GM21737 (cell line): ENCODE measurements around the gene SMIM22.
A peak's percentile ranks its signal among the peaks of the same experiment; 100 is the strongest.

Experiments
- ATAC-seq: cut with Tn5 transposase; IDR thresholded peaks from one replicate; pipeline ENCODE4 v1.9.1; 2021; ENCODE audit warnings: mild to moderate bottlenecking, moderate library complexity; ENCODE audit not compliant: unreplicated experiment

The SMIM22 gene, protein sequence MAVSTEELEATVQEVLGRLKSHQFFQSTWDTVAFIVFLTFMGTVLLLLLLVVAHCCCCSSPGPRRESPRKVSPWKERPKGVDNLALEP

DNA sequence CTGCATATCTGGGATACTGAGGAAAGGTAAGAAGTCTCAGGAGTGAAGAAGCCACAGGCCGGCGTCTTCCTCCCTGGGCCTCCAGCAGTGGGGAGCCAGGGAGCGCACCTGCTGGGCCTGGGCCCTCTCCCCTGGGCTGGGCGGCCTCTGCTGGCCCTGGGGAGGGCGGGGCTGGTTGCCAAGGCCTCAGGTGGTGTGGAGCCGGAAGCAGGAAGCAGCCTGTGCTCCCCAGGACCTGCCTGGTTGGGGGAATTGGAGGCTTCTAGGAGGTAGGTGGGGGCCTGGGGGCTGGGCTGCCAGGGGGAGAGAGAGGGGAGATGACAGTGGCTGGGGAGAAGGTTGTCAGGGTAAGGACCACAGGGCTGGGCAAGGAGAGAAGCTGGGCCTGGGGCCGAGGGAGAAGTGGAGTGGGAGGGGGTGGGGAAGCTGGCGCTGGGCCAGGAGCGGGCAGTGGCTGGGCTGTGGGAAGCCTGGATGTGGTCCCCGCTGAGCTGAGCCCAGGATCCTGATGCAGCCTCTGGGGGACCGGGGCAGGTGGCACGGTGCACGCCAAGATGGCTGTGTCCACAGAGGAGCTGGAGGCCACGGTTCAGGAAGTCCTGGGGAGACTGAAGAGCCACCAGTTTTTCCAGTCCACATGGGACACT, at the start of gene SMIM22:
SMIM22 (plus strand) TSS at position 189 of the 647 bp plus-strand sequence; CDS start at position 555, 366 bp downstream.
- no peak for ATAC-seq

DNA sequence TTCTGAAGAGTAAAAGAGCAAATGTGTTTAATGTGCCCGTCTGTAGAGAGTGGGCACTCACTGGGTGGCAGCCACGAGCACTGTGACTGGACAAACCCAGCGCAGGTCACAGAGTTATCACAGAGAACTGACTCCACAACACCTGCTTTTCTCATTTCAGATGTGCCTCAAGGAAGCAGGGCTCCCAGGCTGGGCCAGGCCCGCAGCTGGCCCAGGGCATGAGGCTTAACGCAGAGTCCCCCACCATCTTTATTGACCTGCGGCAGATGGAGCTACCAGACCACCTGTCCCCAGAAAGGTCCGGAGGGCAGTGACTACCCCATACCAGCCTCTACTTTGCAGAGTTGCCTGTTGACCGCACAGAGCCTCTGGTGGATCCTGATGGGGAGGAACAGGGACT, 49.0 kb upstream of the SMIM22 start:
- no peak for ATAC-seq

DNA sequence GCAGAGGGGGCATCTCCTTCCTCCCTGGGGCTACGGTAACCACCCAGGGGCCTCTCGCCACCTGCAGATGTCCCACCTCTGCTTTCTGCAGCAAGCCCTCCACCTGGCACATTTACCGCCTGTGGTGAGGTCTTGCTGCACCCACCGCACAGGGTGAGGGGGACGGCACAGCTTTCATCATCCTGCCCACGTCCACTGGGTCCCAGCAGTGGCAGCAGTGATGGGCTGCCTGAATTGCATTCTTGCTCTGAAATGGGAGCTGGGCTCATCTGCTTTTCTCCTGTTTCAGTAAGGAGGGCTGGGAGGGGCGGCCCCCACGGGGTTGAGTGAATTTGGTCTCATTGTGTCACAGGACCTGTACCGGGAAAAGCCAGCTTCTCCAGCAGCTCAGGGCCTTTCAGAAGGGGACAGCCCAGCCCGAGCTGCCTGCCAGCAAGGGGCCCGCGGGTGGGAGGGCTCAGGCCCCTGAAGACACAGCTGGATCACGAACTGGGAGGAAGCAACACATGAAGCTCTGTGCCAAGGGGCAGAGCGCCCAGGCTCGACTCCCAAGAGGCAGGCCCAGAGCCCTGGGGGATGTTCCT, 48.1 kb upstream of the SMIM22 start:
- ATAC-seq, result no peak

DNA sequence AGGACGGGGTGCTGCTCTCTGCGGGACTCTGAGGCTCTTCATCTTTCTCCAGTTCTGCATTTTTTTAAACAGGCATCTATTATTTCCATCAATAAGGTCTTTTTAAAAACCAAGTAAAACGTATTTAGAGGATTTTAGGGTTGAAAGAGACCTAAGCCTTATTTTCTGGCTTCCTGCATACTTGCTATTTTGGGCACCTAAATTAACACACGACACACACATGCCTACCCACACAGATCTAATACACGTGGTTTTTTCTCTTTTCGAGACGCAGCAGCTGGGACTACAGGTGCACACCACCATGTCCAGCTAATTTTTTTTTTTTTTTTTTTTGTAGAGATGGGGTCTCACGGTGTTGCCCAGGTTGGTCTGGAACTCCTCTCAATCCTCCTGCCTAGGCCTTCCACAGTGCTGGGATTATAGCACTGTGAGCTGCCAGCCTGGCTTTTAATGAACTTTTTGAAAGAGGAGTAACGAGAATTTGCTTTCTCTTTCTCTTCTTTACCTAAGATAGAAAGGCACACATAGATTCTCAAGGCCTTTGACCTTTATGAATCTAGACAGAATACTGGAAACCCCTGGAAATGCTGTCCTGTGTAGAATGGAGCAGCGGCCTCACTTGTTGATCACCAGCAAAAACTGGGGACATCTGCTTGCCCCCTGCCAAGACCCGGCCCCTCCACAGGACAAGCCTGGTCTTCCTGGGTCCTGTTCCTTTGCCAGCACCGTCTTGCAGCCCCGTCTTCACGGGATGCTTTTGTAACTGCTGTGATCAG, 47.1 kb upstream of the SMIM22 start:
- no peak for ATAC-seq

DNA sequence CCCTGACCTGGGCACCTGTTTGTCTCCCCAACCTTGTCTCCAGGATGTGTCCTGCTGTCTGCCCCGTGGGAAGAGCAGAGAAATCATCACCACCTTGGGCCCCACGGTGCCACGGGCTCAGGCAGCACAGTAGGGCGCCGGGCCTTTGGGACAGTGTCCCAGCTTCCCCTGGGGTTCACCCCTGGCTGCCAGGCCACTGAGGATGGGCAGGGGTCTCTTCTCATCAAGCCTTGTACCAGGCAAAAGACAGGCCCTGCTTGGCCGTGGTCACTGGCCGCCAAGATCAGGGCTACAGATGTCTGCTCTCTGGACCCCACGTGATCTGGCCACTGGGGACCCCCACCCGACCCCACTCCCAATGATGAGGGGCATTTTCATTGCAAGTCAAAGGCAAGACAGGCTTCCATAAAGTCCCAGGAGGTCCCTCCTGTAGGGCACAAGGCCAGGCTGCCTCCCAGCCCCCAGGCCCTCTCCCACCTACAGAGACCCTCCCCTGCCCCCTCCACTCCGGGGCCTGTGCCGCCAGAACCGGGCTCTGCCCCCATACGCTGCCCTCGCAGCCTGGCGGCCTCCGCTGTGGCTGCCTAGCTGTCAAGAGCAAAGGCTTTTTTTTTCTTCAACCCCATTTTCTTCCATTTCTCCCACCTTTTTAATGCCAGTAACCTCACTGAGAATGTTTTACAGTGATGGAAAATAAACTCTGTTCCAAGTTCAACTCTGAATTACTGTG, 46.3 kb upstream of the SMIM22 start:
- ATAC-seq, result no peak

DNA sequence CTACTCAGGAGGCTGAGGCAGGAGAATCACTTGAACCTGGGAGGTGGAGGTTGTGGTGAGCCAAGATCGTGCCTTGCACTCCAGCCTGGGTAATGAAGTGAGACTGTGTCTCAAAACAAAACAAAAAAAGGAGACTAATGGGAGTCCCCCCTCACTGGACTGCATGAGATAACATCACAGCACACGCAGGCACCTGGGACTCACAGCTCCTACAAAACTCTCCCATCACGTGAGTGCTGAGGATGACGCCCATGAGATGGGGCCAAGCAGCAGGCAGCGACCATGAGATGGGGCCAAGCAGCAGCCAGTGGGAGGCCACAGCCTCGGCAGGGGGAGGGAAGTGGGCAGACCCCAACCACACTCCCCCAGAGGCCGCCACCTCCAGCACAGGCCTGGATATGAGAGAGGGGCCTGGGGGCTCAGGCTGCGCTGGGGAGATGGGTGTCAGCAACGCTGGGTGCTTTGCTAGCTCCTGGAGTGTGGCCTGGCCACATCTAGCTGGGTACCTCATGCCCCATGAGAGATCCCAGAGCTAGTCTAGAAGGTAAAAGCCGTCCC, 45.4 kb upstream of the SMIM22 start:
- ATAC-seq, result no peak

DNA sequence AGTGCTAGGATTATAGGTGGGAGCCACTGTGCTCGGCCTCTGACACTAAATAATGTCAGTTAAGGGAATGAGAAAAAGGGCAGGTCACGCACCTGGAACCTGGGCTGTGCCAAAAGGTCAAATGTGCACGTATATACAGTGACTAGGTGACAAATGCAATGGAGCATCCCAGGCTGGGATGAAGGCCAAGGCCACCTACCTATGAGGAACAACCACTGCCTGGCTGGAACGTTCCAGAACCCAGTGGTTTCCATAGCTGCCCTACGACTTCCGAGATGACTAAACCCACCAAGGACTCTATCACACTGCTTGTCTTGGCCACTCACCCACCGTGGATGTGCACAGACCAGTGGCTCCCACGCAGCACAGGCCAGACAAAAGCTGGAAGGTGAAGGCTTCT, 44.3 kb upstream of the SMIM22 start:
- no peak for ATAC-seq

DNA sequence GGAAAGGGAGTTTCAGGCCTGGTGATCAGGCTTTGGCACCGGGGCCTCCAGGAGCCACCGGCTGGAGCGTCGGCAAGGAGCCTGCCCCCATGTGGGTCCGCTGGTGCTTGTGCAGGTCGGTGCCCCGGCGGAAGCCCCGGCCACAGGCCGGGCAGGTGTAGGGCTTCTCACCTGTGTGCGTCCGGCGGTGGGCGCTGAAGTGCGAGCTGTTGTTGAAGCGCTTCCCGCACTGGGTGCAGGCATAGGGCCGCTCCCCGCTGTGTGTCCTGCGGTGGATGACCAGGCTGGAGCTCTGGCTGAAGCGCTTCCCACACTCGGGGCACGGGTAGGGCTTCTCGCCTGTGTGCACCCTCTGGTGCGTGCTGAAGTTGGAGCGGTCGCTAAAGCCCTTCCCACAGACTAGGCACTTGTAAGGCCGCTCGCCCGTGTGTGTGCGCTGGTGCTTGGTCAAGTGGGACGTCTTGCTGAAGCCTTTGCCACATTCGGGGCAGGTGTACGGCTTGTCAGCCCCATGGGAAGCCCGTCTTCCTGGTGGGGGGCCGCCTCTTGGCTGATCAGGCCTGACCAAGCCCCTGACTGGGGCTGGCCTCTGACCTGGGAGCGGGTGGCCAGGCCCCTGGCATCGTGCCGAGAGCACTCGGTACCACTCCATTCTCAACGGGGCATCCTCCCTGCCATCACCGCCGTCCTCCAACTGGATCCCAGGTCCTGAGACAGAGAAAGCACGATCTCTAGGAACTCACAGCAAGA, 42.6 kb upstream of the SMIM22 start:
- ATAC-seq, result no peak

DNA sequence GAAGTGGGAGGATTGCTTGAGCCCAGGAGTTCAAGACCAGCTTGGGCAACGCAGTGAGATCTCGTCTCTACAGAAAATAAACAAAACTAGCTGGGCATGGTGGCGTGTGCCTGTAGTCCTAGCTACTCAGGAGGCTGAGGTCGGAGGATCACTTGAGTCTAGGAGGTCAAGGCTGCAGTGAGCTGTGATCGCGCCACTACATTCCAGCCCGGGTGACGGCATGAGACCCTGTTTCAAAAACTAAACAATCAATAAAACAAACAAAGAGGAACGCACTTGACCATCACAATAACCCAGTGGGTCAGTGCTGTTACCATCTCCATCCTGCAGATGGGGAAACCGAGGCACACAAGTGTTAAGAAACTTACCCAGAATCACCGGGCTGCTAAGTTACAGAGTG, 41.9 kb upstream of the SMIM22 start:
- no peak for ATAC-seq

DNA sequence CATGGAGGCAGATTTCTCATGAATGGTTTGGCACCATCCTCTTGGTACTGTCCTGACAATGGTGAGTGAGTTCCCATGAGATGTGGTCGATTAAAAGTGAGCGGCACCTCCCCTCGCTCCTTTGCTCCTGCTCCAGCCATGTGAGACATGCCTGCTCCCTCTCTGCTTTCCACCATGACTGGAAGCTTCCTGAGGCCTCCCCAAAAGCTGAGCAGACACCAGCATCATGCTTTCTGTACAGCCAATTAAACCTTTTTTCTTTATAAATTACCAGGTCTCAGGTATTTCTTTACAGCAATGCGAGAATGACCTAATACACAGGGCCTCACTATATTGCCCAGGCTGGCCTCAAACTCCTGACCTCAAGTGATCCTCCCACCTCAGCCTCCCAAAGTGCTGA, 40.3 kb upstream of the SMIM22 start:
- ATAC-seq, result no peak

DNA sequence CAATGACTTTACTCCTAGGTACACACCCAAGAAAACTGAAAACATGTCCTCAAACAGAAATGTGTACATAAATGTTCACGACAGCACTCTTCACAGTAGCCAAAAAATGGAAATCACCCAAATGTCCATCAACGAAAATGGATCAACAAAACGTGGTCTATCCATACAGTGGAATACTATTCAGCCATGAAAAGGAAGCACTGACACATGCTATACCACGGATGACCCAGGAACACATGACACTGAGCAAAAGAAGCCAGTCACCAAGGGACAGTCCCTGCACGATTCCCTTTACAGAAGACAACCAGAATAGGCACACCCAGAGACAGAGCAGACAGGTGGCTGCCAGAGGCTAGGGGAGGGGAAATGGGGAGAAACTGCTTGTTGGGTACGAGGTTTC, 39.5 kb upstream of the SMIM22 start:
- no peak for ATAC-seq

DNA sequence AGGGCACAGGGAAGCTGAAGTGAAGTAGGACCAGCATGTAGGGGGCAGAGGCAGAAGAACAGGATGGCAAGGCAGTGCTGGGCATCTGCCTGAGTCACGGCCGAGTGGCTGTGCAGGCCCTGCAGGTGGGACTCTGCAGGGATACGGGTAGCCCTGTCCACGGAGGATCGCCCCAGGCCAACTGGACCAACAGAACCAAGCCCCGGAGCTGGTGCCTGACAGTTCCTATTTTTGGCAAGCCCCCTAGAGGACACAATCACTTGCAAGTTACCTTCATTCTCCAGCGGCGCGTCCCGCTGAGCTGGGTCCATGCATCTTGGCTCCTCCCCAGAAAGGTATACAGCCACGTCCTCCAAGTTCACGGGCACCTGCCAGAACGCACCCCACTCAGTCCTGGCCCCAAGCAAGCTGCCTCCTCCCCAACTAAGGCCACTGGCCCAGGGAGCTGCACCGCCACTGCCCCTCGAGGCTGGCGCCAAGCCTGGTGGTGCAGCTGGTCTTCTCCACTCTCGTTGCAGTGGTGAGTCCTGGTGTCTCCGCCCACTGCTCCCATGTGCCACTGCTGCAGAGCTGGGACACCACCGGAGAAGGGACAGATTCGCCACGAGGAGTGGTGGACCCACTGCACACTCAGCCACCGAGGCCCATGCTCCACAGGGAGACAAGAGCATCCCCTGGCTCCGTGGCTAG, 34.8 kb upstream of the SMIM22 start:
- ATAC-seq, result no peak

DNA sequence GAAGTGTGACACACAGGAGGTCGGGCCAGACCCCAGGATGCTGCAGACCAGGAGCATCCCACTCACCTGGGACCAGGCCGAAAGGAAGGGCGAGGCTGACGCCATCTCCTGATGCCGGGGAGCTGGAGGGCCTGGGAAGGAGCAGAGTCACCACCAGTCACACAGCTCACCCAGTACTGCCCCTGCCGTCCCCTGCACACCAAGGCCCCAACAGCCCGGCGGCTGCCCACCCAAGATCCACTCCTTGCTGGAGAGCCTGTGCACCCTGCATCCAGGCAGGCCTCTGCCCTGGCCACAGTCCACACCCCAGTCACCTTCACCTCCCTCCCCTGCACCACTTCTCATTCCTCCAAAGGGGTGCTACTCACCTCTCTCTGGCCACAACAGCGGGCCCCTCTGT, 33.0 kb upstream of the SMIM22 start:
- no peak for ATAC-seq

DNA sequence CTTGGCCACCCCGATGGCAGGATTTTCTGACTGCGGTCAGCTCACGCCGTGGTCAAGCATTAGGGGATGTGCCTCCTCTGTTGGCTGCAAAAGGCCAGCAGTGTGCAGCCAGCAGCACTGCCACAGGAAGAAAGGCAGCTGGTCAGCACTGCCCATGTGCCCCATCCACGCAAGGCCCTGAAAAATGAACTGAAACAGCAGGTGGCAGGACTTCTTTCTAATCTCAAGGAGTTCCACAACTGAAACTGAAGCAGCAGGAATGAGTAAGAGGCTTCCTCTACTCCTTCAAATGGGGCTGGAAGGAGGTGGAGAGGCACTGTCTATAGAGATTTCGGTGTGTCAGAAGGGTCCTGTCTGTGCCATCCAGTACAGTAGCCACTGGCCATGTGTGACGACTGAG, 31.4 kb upstream of the SMIM22 start:
- no peak for ATAC-seq

DNA sequence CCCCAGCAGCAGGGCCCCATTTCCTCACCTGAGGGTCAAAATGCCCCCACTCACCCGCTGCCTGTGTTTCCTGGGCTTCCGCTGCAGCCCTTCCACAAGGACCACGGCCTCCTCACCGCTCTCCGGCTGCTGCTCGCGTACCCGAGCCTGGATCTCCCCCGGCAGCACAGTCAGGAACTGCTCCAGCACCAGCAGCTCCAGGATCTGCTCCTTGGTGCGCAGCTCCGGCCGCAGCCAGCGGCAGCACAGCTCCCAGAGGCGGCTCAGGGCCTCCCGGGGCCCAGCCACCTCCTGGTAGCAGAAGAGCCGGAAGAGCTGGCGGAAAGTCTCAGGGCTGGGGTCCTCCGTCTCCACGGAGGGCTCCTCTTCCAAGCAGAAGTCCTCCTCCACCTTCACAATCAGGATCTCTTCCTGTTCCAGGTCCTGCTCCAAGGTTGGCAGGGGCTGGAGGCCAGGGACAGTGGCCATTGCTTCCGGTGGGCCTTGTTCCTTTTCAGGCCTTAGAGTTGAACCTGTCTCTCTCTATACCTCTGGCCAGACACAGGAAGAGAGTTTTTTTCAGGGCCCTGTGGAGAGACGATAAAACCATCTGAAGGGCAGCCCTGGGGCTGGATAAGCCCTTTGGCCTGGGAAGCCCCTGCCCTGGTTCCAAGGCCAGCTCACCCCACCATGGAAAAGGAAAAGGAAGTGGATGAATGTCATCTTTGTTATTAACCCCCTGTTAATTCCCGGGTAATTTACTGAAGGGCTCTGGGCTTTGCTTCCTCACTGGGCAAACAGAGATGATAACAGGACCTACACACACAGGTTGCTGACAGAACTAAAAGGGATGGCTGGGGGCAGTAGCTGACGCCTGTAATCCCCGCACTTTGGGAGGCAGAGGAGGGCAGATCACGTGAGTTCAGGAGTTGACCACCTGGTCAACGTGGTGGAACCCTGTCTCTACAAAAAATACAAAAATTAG, 29.4 kb upstream of the SMIM22 start:
- no peak for ATAC-seq

DNA sequence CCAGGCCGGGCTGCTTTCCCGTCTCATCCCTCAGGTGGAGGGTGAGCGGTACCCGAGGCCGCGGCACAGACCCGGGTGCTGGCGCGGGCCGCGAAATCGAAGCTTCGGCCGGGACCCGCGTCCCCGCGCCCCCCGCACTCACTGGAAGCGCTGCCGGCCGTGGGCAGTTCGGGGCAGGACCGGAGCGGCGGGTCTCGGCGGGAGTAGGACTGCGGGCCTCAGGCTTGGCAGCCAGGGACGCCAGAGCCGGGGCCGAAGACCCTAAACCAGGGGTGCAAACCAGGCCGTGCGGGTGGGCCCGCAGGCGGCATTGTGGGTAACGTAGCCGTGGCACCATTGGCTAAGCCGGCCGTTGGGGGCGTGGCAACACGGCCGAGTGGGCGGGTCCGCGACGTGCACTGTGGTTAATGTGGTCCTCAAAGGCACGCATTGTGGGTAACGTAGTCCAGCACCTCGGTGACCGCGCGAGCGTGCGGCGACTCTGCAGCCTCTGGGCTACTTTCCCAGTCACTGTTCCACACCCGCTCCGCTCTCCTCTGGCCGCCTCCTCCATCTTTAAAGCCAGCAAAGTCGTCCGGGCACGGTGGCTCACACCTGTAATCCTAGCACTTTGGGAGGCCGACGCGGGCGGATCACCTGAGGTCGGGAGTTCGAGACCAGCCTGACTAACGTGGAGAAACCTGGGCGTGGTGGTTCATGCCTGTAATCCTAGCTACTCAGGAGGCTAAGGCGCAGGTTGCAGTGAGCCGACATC, 28.1 kb upstream of the SMIM22 start, which contains the start of gene ZNF500:
ZNF500 (minus strand) TSS at position 288 of the 754 bp plus-strand sequence. CDS start 1,184 bp downstream, outside the sequence.
- peak; percentile 93 for ATAC-seq

DNA sequence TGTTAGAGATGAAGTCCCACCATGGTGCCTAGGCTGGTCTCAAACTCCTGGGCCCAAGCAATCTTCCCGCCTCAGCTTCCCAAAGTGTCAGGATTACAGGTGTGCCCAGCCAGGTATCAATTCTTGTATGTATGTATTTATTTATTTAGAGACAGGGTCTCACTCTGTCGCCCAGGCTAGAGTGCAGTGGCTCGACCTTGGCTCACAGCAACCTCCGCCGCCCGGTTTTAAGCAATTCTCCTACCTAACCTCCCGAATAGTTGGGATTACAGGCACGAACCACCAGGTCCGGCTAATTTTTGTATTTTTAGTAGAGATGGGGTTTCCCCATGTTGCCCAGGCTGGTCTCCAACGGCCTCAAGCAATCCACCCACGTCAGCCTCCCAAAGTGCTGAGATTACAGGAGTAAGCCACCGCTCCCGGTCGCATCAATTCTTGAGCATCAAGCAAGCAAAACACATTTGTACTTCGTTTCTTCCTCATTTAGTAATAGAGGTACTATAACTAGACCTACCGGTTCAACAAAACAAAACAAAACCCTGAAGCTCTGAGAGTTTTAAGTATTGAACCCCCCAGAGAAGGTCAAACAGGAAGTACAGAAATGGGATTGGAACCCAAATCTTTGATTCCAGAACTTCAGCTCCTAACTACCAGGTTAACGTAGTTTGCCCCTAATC, 27.2 kb upstream of the SMIM22 start:
- no peak for ATAC-seq
